ENCODE measurements around the gene PRKCH.
A peak's percentile ranks its signal among the peaks of the same experiment; 100 is the strongest.

The PRKCH gene

GRCh38 chr14:61502459-61503093 is 181.2 kb downstream of the PRKCH start:
- peak overlapping the region; percentile 39 for H2AK5ac ChIP-seq (ENCODE audit: low read length, severe bottlenecking)
- H2BK5ac ChIP-seq (ENCODE audit: low read depth, low read length, poor library complexity, severe bottlenecking), result no peak overlapping the region
- H3K18ac ChIP-seq (ENCODE audit: low read depth in 1 of 2, low read length in 2 of 2), result no peak overlapping the region
- H3K4me2 ChIP-seq (ENCODE audit: low read length, poor library complexity, severe bottlenecking), result no peak overlapping the region
- peaks cover 4% of the 10 kb centered on the region for H3K4me1 ChIP-seq (ENCODE audit: control insufficient read depth, insufficient read depth, low read depth, low read length)
- no peaks in the 10 kb centered on the region for H3K9me3 ChIP-seq (ENCODE audit: control insufficient read depth, low read length)
- no peaks in the 10 kb centered on the region for H3K36me3 ChIP-seq (ENCODE audit: control insufficient read depth in 1 of 2, insufficient read depth in 2 of 2, low read depth in 1 of 2, low read length in 2 of 2)
- no peak overlapping the region for H2BK12ac ChIP-seq (ENCODE audit: low read length in 2 of 2)
- H2AFZ ChIP-seq (ENCODE audit: low read depth, low read length), result no peak overlapping the region
- no peak overlapping the region for H4K8ac ChIP-seq (ENCODE audit: low read length)
- H3K27me3 ChIP-seq (ENCODE audit: control insufficient read depth in 1 of 2, insufficient read depth in 1 of 2, low read length in 2 of 2), result no peaks in the 10 kb centered on the region
- no peak overlapping the region for H2BK120ac ChIP-seq (ENCODE audit: low read depth, low read length)
- no peak overlapping the region for H3K27ac ChIP-seq (ENCODE audit: low read length, poor library complexity, severe bottlenecking)
- H4K91ac ChIP-seq (ENCODE audit: low read length), result no peak overlapping the region
- H3K9ac ChIP-seq (ENCODE audit: low read length), result no peak overlapping the region
- H3K79me1 ChIP-seq (replicated peaks; ENCODE audit: low read length, poor library complexity, severe bottlenecking), result no peaks in the 10 kb centered on the region
- no peak overlapping the region for H3K4me3 ChIP-seq (ENCODE audit: insufficient read depth in 1 of 2, low read depth in 1 of 2, low read length in 2 of 2)
- 62% methylated on average over 6 of the region's 7 CpGs for WGBS
- H3K4ac ChIP-seq (ENCODE audit: low read depth in 1 of 2, low read length in 2 of 2), result no peak overlapping the region
- no peak for DNase-seq
- H3K14ac ChIP-seq (ENCODE audit: low read length in 2 of 2), result no peak overlapping the region
- H3K23ac ChIP-seq (ENCODE audit: low read length in 2 of 2), result no peak overlapping the region
- H2BK15ac ChIP-seq (ENCODE audit: low read depth, poor library complexity, severe bottlenecking), result no peak overlapping the region

GRCh38 chr14:61503167-61503801 is 181.9 kb downstream of the PRKCH start:
- 98% methylated on average over 7 of the region's 7 CpGs for WGBS
- DNase-seq, result no peak
- no peak overlapping the region for H3K18ac ChIP-seq (ENCODE audit: low read depth in 1 of 2, low read length in 2 of 2)
- no peak overlapping the region for H2BK120ac ChIP-seq (ENCODE audit: low read depth, low read length)
- H3K9ac ChIP-seq (ENCODE audit: low read length), result peak overlapping the region; percentile 69
- H3K36me3 ChIP-seq (ENCODE audit: control insufficient read depth in 1 of 2, insufficient read depth in 2 of 2, low read depth in 1 of 2, low read length in 2 of 2), result no peaks in the 10 kb centered on the region
- no peak overlapping the region for H3K14ac ChIP-seq (ENCODE audit: low read length in 2 of 2)
- H3K27me3 ChIP-seq (ENCODE audit: control insufficient read depth in 1 of 2, insufficient read depth in 1 of 2, low read length in 2 of 2), result no peaks in the 10 kb centered on the region
- H3K4me1 ChIP-seq (ENCODE audit: control insufficient read depth, insufficient read depth, low read depth, low read length), result peaks cover 4% of the 10 kb centered on the region
- H2BK5ac ChIP-seq (ENCODE audit: low read depth, low read length, poor library complexity, severe bottlenecking), result no peak overlapping the region
- no peak overlapping the region for H3K4ac ChIP-seq (ENCODE audit: low read depth in 1 of 2, low read length in 2 of 2)
- H3K4me2 ChIP-seq (ENCODE audit: low read length, poor library complexity, severe bottlenecking), result no peak overlapping the region
- no peak overlapping the region for H4K8ac ChIP-seq (ENCODE audit: low read length)
- H3K9me3 ChIP-seq (ENCODE audit: control insufficient read depth, low read length), result no peaks in the 10 kb centered on the region
- H2AFZ ChIP-seq (ENCODE audit: low read depth, low read length), result no peak overlapping the region
- H2AK5ac ChIP-seq (ENCODE audit: low read length, severe bottlenecking), result no peak overlapping the region
- H3K23ac ChIP-seq (ENCODE audit: low read length in 2 of 2), result no peak overlapping the region
- no peaks in the 10 kb centered on the region for H3K79me1 ChIP-seq (replicated peaks; ENCODE audit: low read length, poor library complexity, severe bottlenecking)
- H2BK15ac ChIP-seq (ENCODE audit: low read depth, poor library complexity, severe bottlenecking), result no peak overlapping the region
- no peak overlapping the region for H2BK12ac ChIP-seq (ENCODE audit: low read length in 2 of 2)
- H3K27ac ChIP-seq (ENCODE audit: low read length, poor library complexity, severe bottlenecking), result peak overlapping the region; percentile 41
- no peak overlapping the region for H4K91ac ChIP-seq (ENCODE audit: low read length)
- H3K4me3 ChIP-seq (ENCODE audit: insufficient read depth in 1 of 2, low read depth in 1 of 2, low read length in 2 of 2), result no peak overlapping the region

GRCh38 chr14:61504901-61505300 is 183.5 kb downstream of the PRKCH start:
- Histone ChIP-seq H3K79me1 (replicated peaks; ENCODE audit: low read length, poor library complexity, severe bottlenecking) (no peaks in the 10 kb centered on the region), H3K36me3 (ENCODE audit: control insufficient read depth in 1 of 2, insufficient read depth in 2 of 2, low read depth in 1 of 2, low read length in 2 of 2) (no peaks in the 10 kb centered on the region), H4K91ac (ENCODE audit: low read length) (no peak overlapping the region), H2BK5ac (ENCODE audit: low read depth, low read length, poor library complexity, severe bottlenecking) (no peak overlapping the region), H3K9ac (ENCODE audit: low read length) (no peak overlapping the region), H3K27me3 (ENCODE audit: control insufficient read depth in 1 of 2, insufficient read depth in 1 of 2, low read length in 2 of 2) (no peaks in the 10 kb centered on the region), H3K27ac (ENCODE audit: low read length, poor library complexity, severe bottlenecking) (no peak overlapping the region), H2BK15ac (ENCODE audit: low read depth, poor library complexity, severe bottlenecking) (no peak overlapping the region), H3K4ac (ENCODE audit: low read depth in 1 of 2, low read length in 2 of 2) (no peak overlapping the region), H3K4me2 (ENCODE audit: low read length, poor library complexity, severe bottlenecking) (no peak overlapping the region), H3K4me1 (ENCODE audit: control insufficient read depth, insufficient read depth, low read depth, low read length) (peaks cover 2% of the 10 kb centered on the region), H3K18ac (ENCODE audit: low read depth in 1 of 2, low read length in 2 of 2) (no peak overlapping the region), H3K23ac (ENCODE audit: low read length in 2 of 2) (no peak overlapping the region), H3K14ac (ENCODE audit: low read length in 2 of 2) (no peak overlapping the region), H2AK5ac (ENCODE audit: low read length, severe bottlenecking) (no peak overlapping the region), H2BK120ac (ENCODE audit: low read depth, low read length) (no peak overlapping the region), H2BK12ac (ENCODE audit: low read length in 2 of 2) (no peak overlapping the region), H3K4me3 (ENCODE audit: insufficient read depth in 1 of 2, low read depth in 1 of 2, low read length in 2 of 2) (no peak overlapping the region), H4K8ac (ENCODE audit: low read length) (no peak overlapping the region), H2AFZ (ENCODE audit: low read depth, low read length) (no peak overlapping the region), H3K9me3 (ENCODE audit: control insufficient read depth, low read length) (no peaks in the 10 kb centered on the region)
- no peak for DNase-seq
- 100% methylated on average over 2 of the region's 2 CpGs for WGBS

- 71% methylated on average over 9 of the region's 9 CpGs for WGBS
- H3K4me2 ChIP-seq (ENCODE audit: low read length, poor library complexity, severe bottlenecking), result no peak overlapping the region
- no peak overlapping the region for H2BK12ac ChIP-seq (ENCODE audit: low read length in 2 of 2)
- no peak overlapping the region for H2BK5ac ChIP-seq (ENCODE audit: low read depth, low read length, poor library complexity, severe bottlenecking)
- H3K36me3 ChIP-seq (ENCODE audit: control insufficient read depth in 1 of 2, insufficient read depth in 2 of 2, low read depth in 1 of 2, low read length in 2 of 2), result no peaks in the 10 kb centered on the region
- DNase-seq, result peak; percentile 92
- H3K4me3 ChIP-seq (ENCODE audit: insufficient read depth in 1 of 2, low read depth in 1 of 2, low read length in 2 of 2), result no peak overlapping the region
- H3K4me1 ChIP-seq (ENCODE audit: control insufficient read depth, insufficient read depth, low read depth, low read length), result peaks cover 3% of the 10 kb centered on the region
- no peak overlapping the region for H3K4ac ChIP-seq (ENCODE audit: low read depth in 1 of 2, low read length in 2 of 2)
- no peaks in the 10 kb centered on the region for H3K27me3 ChIP-seq (ENCODE audit: control insufficient read depth in 1 of 2, insufficient read depth in 1 of 2, low read length in 2 of 2)
- peak overlapping the region; percentile 72 for H3K9ac ChIP-seq (ENCODE audit: low read length)
- no peak overlapping the region for H3K14ac ChIP-seq (ENCODE audit: low read length in 2 of 2)
- no peak overlapping the region for H2BK15ac ChIP-seq (ENCODE audit: low read depth, poor library complexity, severe bottlenecking)
- H3K9me3 ChIP-seq (ENCODE audit: control insufficient read depth, low read length), result no peaks in the 10 kb centered on the region
- H3K27ac ChIP-seq (ENCODE audit: low read length, poor library complexity, severe bottlenecking), result no peak overlapping the region
- H4K8ac ChIP-seq (ENCODE audit: low read length), result no peak overlapping the region
- no peak overlapping the region for H2AFZ ChIP-seq (ENCODE audit: low read depth, low read length)
- H4K91ac ChIP-seq (ENCODE audit: low read length), result no peak overlapping the region
- H3K23ac ChIP-seq (ENCODE audit: low read length in 2 of 2), result no peak overlapping the region
- peak overlapping the region; percentile 49 for H2AK5ac ChIP-seq (ENCODE audit: low read length, severe bottlenecking)
- H3K79me1 ChIP-seq (replicated peaks; ENCODE audit: low read length, poor library complexity, severe bottlenecking), result no peaks in the 10 kb centered on the region
- H2BK120ac ChIP-seq (ENCODE audit: low read depth, low read length), result no peak overlapping the region
- H3K18ac ChIP-seq (ENCODE audit: low read depth in 1 of 2, low read length in 2 of 2), result no peak overlapping the region
Observed at GRCh38 chr14:61505815-61506809, 184.7 kb downstream of the PRKCH start.

All from mesenchymal stem cell (in vitro differentiated cells and primary cell).